ENCODE measurements around the gene KATNB1.

The KATNB1 gene

DNA sequence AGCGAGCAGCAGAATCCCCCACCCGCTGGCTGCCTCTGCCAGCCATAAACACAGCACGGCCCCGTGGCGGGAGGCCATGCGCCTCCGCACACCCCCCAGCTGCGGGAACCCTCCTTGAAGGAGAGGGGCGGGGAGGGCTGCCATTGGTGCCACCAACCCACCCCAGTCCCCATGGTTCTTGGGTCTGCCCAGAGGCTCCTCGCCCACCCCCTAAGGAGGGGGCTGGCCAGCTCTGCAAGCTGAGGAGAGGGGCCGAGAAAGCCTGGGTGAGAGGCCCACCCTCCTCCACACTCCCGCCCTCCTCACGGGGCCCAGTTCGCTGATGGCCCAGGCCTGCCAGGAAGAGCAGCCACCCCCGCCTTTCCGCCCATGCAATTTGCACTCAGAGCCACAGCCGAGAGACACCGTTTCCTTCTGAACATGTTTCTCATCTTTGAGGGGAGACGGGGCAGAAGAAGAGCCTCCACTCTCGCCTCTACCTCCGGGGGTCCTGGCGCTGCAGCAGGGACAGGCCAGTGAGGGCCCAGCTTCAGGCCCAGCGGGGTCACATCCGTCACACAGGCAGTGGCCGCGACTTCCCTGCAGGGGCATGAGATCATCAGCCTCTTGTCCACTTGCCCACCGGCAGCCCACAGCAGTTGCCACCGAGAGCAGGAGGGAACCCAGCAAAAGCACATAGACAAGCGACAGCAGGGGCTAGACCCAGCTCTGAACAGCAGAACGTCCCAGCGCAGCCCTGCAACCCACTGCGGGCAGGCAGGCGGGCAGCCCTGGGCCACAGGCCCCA lies 23.0 kb downstream of the KATNB1 start:
- no peak for DNase-seq

DNA sequence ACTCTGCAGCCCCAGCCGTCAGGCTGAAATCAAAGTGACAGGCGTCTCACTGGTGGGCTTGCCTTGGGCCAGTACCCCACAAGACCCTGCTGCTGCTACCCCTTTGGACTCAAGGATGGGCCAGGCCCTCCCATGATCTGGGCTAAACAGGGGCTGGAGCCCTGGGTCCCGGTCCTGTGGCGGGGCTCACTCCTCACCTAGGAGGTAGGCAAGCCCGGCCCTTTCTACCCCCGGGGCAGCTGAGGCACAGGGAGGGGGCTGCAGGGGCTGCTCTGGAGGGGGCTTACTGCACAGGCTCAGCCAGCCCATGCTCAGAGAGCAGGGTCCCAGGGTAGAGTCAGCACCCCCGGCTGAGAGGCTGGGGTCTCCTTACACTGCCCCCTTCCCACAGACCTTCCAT lies 23.6 kb downstream of the KATNB1 start:
- no peak for DNase-seq

- no peak for DNase-seq
These were observed 24.2 kb downstream of the KATNB1 start for GRCh38 chr16:57759541-57760356.

GRCh38 chr16:57760357-57761160 lies 25.0 kb downstream of the KATNB1 start:
- DNase-seq, result no peak

DNA sequence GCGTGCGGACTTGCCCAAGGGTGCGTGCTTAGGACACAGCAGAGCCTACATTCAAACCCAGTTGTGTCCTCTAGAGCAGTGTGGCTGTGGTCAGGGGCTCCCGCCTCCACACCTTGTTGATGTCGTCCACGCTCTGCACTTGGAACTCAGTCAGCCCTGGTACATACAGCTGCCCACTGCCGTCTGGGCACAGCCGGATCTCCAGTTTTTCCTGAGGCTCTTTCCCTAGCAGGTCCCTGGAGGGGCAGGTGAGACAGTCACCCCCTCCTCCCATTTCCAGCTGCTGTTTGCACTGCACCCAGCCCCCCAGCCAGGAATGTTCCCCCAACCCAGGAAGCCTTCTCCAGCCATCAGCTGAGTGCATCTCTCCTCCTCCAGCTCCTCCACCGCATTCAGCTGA lies 25.7 kb downstream of the KATNB1 start:
- no peak for DNase-seq

- DNase-seq, result no peak
These were observed 26.4 kb downstream of the KATNB1 start for GRCh38 chr16:57761957-57762356.

DNA sequence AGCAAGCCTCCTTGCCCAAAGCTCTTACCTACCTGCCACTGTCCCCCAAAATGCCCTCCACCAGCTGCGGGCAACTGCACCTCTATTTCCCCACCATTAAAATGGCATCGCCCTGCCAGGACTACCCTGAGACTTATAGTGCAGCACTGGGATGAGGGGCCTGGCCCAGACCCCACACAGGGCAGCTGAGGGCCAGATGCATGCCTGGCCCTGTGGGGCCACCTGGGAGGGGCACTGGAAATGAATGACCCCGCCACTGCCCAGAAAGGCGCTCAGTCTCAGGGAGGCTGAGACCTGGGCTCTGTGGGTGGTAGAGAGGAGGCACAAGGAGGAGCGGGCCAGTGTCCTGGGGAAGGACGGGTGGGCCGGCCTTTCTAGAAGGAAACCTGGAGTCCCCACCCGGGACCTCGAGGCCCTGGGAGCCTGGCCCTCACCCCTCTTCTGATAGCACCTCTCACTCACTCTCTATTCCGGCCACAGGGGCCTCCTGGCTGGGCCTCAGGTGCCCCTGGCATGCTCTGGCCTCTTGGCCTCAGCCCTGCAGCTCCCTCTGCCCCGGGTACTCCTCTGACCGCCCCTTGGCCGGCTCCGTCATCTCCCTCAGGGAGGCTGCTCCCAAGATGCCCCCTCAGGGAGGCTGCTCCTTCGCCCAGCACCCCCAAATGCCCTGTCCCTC lies 26.9 kb downstream of the KATNB1 start:
- DNase-seq, result no peak

GRCh38 chr16:57763285-57764005 lies 27.9 kb downstream of the KATNB1 start:
- DNase-seq, result no peak

GRCh38 chr16:57764006-57764340 lies 28.4 kb downstream of the KATNB1 start:
- DNase-seq, result no peak

DNA sequence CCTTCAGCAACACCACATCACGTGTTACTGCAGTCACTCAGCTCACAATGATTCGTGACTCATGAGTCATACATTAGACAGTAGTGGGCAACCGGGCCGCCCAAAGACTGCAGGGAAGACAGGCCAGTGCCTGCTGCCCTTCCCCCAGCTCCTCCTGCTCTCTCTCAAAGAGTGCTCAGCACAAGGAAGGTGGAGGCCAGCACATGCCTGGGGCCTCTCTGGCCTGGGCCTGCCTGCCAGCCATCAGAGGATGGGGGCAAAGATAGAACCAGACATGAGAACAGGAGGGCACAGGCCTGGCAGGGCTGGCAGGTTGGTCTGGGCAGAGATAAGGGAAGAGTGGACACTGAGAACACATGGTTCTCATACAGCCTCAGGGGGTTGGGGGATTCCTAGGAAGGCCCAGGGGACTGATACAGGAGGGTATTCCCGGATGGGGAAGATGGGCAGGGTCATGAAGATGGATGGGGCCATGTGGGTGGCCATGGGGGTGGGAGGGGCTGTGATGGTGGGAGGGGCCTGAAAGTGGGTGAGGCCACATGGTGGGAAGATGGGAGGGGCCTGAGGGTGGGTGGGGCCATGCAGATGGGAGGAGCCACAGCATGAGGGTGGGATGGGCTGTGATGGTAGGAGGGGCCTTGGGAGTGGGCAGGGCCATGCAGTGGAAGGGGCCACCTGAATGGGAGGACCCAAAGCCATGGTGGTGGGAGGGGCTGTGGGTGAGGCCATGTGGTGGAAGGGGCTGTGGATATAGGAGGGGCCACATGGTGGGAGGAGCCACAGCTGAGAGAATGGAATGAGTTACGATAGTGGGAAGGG lies 29.0 kb downstream of the KATNB1 start:
- DNase-seq, result no peak

DNA sequence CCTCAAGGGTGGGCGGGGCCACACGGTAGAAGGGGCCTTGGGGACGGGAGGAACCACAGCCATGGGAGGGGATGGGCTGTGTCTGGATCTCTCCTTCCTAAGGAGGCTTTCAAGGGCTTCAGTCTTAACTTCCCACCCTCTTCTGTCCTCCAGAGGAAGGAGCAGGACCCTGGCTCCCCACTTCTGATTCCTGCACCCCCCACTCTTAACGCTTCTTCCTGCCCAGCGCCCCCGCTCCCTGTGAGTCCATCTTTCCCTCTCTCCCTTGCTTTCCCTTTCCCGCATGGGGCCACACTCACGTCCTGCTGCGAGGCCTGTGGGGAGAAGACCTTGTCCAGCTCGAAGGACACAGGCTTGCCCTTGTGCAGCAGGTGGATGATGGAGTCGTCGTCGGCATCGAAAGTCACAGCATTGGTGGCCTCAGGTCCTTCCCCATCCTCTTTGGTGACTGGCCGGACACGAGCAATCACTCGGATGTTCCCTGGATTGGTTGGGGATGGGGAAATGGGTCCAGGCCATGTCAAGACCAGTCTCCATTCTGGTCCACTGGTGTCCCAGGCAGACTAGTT lies 29.7 kb downstream of the KATNB1 start:
- DNase-seq, result no peak

GRCh38 chr16:57766714-57767348 lies 31.3 kb downstream of the KATNB1 start:
- DNase-seq, result no peak

- DNase-seq, result no peak
These were observed 34.1 kb downstream of the KATNB1 start for GRCh38 chr16:57769541-57770145.

DNA sequence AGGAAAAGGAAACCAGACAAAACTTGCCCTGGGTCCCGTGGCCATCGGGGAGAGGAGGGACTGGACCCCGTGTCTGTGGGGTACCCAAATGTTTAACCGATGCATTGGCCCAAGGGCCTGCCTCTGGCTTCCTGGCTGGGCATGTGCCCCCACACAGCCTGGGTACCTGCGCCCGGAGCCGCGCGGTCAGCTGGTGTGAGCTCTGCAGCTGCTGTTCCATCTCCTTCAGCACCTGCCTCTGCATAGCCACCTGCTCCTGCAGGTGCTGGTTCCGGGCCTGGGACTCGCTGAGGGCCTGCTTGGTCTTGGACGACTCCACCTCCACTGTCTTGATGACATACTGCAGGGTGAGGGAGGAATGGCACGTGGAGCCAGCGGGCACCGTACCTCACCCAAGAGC lies 34.8 kb downstream of the KATNB1 start:
- no peak for DNase-seq

GRCh38 chr16:57771141-57771785 lies 35.7 kb downstream of the KATNB1 start:
- no peak for DNase-seq

- no peak for DNase-seq
These were observed 37.4 kb downstream of the KATNB1 start for GRCh38 chr16:57773019-57773418.

DNA sequence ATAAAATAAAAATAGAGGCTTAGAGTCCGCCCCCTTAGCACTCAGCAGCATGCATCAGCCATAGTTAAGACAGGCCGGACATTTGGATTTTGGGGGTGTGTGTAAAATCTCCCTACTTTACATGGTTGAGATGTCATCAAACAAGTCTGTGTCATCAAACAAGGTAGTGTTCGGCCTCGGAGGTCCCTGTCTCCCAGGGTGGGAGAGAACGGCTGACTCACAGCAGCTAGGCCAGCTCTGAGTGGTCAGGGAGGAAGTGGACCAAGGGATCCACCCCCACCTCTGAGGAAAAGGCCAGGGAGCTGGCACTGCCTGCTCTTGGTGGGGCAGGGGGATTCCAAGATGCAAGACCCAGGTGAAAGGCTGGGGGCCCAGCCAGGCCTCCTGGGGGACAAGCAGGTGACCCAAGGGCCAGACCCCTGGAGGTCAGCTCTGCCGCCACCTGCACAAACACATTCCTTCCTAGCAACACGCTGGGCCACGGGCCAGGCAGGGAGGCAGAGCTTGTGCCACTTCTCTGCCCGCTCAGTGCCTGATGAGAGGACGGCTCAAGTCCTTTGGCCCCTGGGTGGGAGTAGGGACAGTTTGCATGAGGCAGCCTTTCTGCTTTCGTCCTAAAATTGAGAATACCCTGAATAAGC lies 38.2 kb downstream of the KATNB1 start:
- DNase-seq, result no peak

GRCh38 chr16:57774705-57775285 lies 39.2 kb downstream of the KATNB1 start:
- no peak for DNase-seq
